IPS-18a (cell line): ENCODE measurements around the gene GYPC.
"Not testable (repeated sequence)": the region's sequence is repeated elsewhere in the genome, so short reads cannot be mapped to it uniquely, and the experiment has no call there.

Experiments
- H3K27ac ChIP-seq: one replicate; pipeline ENCODE4 v1.5.1; 2013; ENCODE audit warnings: low read length
- H3K27me3 ChIP-seq: one replicate; pipeline ENCODE4 v1.6.1; 2013; ENCODE audit warnings: mild to moderate bottlenecking, low read length; ENCODE audit not compliant: control insufficient read depth, insufficient read depth
- H3K36me3 ChIP-seq: one replicate; pipeline ENCODE4 v1.6.1; 2013; ENCODE audit warnings: low read depth, low read length; ENCODE audit not compliant: control insufficient read depth
- H3K4me1 ChIP-seq: one replicate; pipeline ENCODE4 v1.6.1; 2013; ENCODE audit warnings: low read depth, low read length; ENCODE audit not compliant: control insufficient read depth
- H3K4me3 ChIP-seq: one replicate; pipeline ENCODE4 v1.5.1; 2013; ENCODE audit warnings: low read length
- H3K9ac ChIP-seq: one replicate; pipeline ENCODE4 v1.6.1; 2013; ENCODE audit warnings: mild to moderate bottlenecking, low read length, moderate library complexity
- H3K9me3 ChIP-seq: one replicate; pipeline ENCODE4 v1.6.1; 2013; ENCODE audit warnings: low read depth, low read length; ENCODE audit not compliant: control insufficient read depth

Gene GYPC

GRCh38 chr2:126707941-126708340, 52.0 kb downstream of the GYPC start:
- Histone ChIP-seq H3K27ac (no peak overlapping the region), H3K36me3 (no peaks in the 10 kb centered on the region), H3K4me1 (peaks cover 8% of the 10 kb centered on the region), H3K9me3 (no peaks in the 10 kb centered on the region), H3K27me3 (no peaks in the 10 kb centered on the region), H3K4me3 (no peak overlapping the region), H3K9ac (no peak overlapping the region)

- Histone ChIP-seq H3K4me3 (no peak overlapping the region), H3K36me3 (no peaks in the 10 kb centered on the region), H3K9me3 (no peaks in the 10 kb centered on the region), H3K4me1 (no peaks in the 10 kb centered on the region), H3K27me3 (no peaks in the 10 kb centered on the region), H3K27ac (no peak overlapping the region), H3K9ac (no peak overlapping the region)
Observed at GRCh38 chr2:126714191-126714965, 58.4 kb downstream of the GYPC start.

- H3K27me3 ChIP-seq = no peaks in the 10 kb centered on the region
- no peaks in the 10 kb centered on the region for H3K36me3 ChIP-seq
- H3K9me3 ChIP-seq = no peaks in the 10 kb centered on the region
- no peak overlapping the region for H3K27ac ChIP-seq
- H3K4me1 ChIP-seq = no peaks in the 10 kb centered on the region
- no peak overlapping the region for H3K9ac ChIP-seq
- no peak overlapping the region for H3K4me3 ChIP-seq
Observed at GRCh38 chr2:126715111-126715510, 59.2 kb downstream of the GYPC start.

GRCh38 chr2:126715576-126716406, 59.8 kb downstream of the GYPC start:
- Histone ChIP-seq H3K27me3 (no peaks in the 10 kb centered on the region), H3K9me3 (no peaks in the 10 kb centered on the region), H3K4me3 (no peak overlapping the region), H3K36me3 (no peaks in the 10 kb centered on the region), H3K27ac (no peak overlapping the region), H3K4me1 (no peaks in the 10 kb centered on the region), H3K9ac (no peak overlapping the region)

- H3K36me3 ChIP-seq, H3K27me3 ChIP-seq, H3K9ac ChIP-seq, H3K4me3 ChIP-seq, H3K27ac ChIP-seq, H3K9me3 ChIP-seq, H3K4me1 ChIP-seq: not testable (repeated sequence)
Observed at GRCh38 chr2:126717277-126717676, 61.3 kb downstream of the GYPC start.

- Histone ChIP-seq H3K9ac (no peak overlapping the region), H3K4me3 (no peak overlapping the region), H3K27me3 (no peaks in the 10 kb centered on the region)
Observed at GRCh38 chr2:126717928-126718327, 62.0 kb downstream of the GYPC start.

GRCh38 chr2:126719191-126719832, 63.4 kb downstream of the GYPC start:
- Histone ChIP-seq H3K4me1 (no peaks in the 10 kb centered on the region), H3K27ac (no peak overlapping the region), H3K9ac (no peak overlapping the region), H3K36me3 (no peaks in the 10 kb centered on the region), H3K9me3 (no peaks in the 10 kb centered on the region), H3K4me3 (no peak overlapping the region), H3K27me3 (no peaks in the 10 kb centered on the region)

More at GRCh38 chr2:126717928-126718327, 62.0 kb downstream of the GYPC start:
- no peak overlapping the region for H3K27ac ChIP-seq
- no peaks in the 10 kb centered on the region for H3K36me3 ChIP-seq
- no peaks in the 10 kb centered on the region for H3K4me1 ChIP-seq
- H3K9me3 ChIP-seq = no peaks in the 10 kb centered on the region

- Histone ChIP-seq H3K27me3 (no peaks in the 10 kb centered on the region), H3K9ac (no peak overlapping the region)
Observed at GRCh38 chr2:126719833-126720351, 63.9 kb downstream of the GYPC start.

GRCh38 chr2:126720638-126721037, 64.7 kb downstream of the GYPC start:
- no peak overlapping the region for H3K9ac ChIP-seq
- no peaks in the 10 kb centered on the region for H3K36me3 ChIP-seq
- H3K4me1 ChIP-seq = no peaks in the 10 kb centered on the region
- no peaks in the 10 kb centered on the region for H3K27me3 ChIP-seq
- H3K9me3 ChIP-seq = peaks cover 5% of the 10 kb centered on the region
- no peak overlapping the region for H3K27ac ChIP-seq
- H3K4me3 ChIP-seq = no peak overlapping the region

More at GRCh38 chr2:126719833-126720351, 63.9 kb downstream of the GYPC start:
- no peak overlapping the region for H3K4me3 ChIP-seq
- no peak overlapping the region for H3K27ac ChIP-seq
- no peaks in the 10 kb centered on the region for H3K36me3 ChIP-seq
- peaks cover 5% of the 10 kb centered on the region for H3K9me3 ChIP-seq
- H3K4me1 ChIP-seq = no peaks in the 10 kb centered on the region

GRCh38 chr2:126722081-126722480, 66.1 kb downstream of the GYPC start:
- no peaks in the 10 kb centered on the region for H3K4me1 ChIP-seq
- no peaks in the 10 kb centered on the region for H3K27me3 ChIP-seq
- peaks cover 5% of the 10 kb centered on the region for H3K9me3 ChIP-seq
- H3K9ac ChIP-seq = no peak overlapping the region
- no peak overlapping the region for H3K27ac ChIP-seq
- H3K36me3 ChIP-seq = no peaks in the 10 kb centered on the region
- no peak overlapping the region for H3K4me3 ChIP-seq

GRCh38 chr2:126722546-126722945, 66.6 kb downstream of the GYPC start:
- Histone ChIP-seq H3K27me3 (no peaks in the 10 kb centered on the region), H3K36me3 (no peaks in the 10 kb centered on the region), H3K9ac (no peak overlapping the region), H3K27ac (no peak overlapping the region), H3K4me3 (no peak overlapping the region), H3K9me3 (peaks cover 5% of the 10 kb centered on the region), H3K4me1 (no peaks in the 10 kb centered on the region)
